Measurements from ENCODE around the gene PTPN14.
"Not testable (repeated sequence)": the region's sequence is repeated elsewhere in the genome, so short reads cannot be mapped to it uniquely, and the experiment has no call there.

The PTPN14 gene

GRCh38 chr1:214510477-214510876, 40.9 kb downstream of the PTPN14 start:
- no peak for DNase-seq (ENCODE audit: low spot score)

DNA sequence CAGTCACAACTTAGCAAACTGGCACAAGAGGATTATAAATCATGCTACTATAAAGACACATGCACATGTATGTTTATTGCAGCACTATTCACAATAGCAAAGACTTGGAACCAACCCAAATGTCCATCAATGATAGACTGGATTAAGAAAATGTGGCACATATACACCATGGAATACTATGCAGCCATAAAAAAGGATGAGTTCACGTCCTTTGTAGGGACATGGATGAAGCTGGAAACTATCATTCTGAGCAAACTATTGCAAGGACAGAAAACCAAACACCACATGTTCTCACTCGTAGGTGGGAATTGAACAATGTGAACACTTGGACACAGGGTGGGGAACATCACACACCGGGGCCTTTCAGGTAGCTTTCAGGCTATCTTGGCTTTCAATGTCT, 41.8 kb downstream of the PTPN14 start:
- DNase-seq (ENCODE audit: low spot score), result not testable (repeated sequence)

- DNase-seq (ENCODE audit: low spot score), result no peak
These were observed 44.4 kb downstream of the PTPN14 start for GRCh38 chr1:214506972-214507431.

DNA sequence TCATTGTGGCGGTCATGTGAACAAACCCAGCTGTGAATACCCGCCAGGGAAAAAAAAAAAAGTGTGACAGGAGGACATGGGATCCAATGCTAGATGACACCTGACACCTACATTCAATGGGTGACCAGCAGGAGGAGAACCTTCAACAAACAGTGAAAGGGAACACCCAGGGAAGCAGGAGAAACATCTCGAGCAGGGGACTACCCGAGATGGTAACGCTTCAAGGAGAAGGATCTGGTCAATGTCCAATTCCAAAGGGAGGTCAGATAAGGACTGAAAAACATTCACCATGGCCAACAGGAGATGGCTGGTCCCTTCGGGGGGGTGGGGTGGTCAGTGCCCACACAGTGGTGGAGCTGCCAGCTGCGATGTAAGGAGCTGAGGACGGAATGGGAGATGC, 46.3 kb downstream of the PTPN14 start:
- no peak for DNase-seq (ENCODE audit: low spot score)

DNA sequence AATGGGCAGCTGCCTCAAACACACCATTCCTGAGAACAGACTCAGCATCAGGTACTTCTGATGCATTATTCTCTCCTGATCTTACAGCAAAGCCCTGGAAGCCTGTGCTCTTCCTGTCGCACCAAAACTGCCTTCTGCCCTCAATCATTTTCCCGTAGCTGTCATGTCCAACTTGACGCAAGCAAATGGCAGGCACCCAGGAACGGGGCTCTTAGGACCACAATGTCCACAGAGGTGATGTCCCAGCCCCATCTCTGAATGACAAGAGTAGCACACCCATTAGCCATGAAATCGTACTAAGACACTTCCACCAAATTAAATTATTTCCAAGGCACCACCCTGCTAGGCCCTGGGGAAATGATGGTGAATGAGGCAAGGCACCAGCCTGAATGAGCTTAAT, 47.1 kb downstream of the PTPN14 start:
- DNase-seq (ENCODE audit: low spot score), result no peak

DNA sequence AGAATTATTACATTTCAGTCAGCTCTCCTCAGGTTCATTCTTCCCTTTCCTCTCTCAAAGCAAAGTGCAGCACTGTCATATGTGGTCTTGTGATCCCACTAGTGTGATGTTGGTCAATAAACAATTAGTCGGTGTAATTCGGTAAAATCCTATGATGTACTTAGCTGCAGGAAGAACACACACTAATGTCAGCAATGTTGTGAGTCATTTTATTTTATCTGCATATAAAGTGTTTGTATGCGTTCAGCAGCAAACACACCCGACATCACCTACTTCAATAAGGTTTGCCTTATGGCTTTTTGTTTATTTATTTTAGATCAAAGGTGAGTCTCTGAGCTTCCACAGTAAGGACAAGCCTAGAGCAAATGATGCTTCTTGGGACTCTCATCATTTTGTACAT, 47.8 kb downstream of the PTPN14 start:
- DNase-seq (ENCODE audit: low spot score), result no peak

GRCh38 chr1:214500340-214501055, 50.9 kb downstream of the PTPN14 start:
- no peak for DNase-seq (ENCODE audit: low spot score)

GRCh38 chr1:214499732-214500131, 51.7 kb downstream of the PTPN14 start:
- DNase-seq (ENCODE audit: low spot score), result no peak

DNA sequence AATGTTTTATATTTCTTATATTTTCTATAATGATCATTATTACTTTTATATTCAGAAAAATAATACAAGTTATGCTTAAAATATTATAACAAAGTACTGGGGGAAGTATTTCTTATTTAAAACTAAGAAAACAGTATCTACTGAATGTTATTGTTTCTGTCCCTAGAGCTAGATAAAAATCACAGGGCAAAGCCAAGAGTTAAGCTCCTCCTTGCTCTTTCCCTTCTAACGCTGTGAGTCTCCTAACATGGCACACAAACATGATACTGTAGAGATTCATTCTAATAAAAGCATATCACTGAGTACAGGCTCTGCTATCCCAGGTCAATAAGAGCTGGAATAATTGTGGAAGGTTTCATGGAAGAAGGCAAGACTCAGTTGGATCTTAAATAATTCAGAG, 53.4 kb downstream of the PTPN14 start:
- DNase-seq (ENCODE audit: low spot score), result no peak

DNA sequence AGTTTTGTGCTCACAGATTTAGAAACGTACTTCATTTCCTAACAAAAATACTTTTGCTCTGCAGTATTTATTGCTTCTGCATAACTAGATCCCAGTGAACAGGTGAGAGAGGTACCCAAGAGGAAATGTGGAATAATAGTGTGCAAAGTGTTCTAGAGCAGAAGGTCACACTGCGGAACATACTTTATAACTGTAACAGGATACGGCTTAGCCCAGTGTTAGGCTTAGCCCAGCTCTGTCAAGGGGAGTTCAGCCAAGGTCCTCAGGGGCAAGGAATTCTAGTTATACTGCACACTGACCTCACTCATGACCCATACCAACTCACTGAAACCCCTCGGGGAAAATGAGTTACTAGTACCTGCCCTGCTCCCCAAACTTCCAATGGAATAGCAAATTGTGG, 55.3 kb downstream of the PTPN14 start:
- DNase-seq (ENCODE audit: low spot score), result no peak

DNA sequence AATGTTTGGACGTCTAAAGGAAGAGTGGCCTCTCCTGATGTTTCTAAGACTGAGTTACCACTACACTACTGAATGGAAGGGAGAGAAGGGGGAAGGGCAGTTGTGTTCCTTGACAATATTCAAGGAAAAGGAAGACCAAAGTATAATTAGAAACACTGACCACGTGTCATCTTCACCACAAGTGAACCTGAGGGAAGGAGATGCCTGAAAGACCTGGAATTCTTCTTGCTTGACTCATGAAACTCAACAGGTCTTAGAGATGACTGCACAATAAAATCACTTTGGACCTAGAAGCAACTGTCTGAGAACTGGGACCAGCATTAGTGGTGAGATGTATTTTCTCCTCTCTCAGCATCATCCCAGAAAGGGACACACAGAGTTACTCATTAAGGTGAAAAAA, 56.7 kb downstream of the PTPN14 start:
- no peak for DNase-seq (ENCODE audit: low spot score)

DNA sequence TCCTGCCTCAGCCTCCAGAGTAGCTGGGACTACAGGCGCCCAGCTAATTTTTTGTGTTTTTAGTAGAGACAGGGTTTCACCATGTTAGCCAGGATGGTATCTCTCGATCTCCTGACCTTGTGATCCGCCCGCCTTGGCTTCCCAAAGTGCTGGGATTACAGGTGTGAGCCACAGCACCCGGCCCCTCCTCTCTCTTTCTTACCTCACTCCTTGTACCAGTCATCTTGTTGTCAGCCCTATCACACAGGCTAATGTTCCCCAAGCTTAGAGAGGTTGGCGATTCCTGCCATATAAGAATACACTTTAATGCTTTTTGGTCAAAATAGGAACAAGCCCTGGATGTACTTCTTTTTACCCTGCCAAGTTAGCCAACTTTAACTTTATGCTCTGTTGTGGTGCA, 57.2 kb downstream of the PTPN14 start:
- DNase-seq (ENCODE audit: low spot score), result not testable (repeated sequence)

- DNase-seq (ENCODE audit: low spot score), result no peak
These were observed 58.1 kb downstream of the PTPN14 start for GRCh38 chr1:214493126-214493796.

DNA sequence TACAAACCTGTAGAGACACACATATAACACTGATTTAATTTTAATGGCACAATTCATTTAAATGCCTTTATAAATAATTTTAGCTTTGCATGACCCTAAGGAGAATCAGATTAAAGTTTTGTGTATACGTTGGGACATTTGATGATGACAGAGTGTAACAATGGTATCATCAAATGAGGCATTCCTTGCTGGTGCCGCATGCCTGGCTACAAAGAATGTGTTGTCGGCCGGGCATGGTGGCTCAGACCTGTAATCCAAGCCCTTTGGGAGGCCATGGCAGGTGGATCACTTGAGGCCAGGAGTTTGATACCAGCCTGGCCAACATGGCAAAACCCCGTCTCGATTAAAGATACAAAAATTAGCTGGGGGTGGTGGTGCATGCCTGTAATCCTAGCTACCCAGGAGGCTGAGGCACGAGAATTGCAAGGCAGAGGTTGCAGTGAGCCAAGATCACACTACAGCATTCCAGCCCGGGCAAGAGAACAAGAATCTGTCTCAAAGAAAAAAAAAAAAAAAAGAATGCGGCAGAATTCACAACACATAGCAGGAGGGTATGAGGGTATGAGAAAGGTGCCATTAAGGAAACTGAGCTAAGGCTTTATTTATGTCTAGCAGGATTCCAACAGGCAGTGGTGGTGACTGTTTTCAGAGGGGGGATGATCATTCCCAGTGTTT, 58.9 kb downstream of the PTPN14 start:
- DNase-seq (ENCODE audit: low spot score), result no peak

GRCh38 chr1:214491468-214492146, 59.8 kb downstream of the PTPN14 start:
- no peak for DNase-seq (ENCODE audit: low spot score)

DNA sequence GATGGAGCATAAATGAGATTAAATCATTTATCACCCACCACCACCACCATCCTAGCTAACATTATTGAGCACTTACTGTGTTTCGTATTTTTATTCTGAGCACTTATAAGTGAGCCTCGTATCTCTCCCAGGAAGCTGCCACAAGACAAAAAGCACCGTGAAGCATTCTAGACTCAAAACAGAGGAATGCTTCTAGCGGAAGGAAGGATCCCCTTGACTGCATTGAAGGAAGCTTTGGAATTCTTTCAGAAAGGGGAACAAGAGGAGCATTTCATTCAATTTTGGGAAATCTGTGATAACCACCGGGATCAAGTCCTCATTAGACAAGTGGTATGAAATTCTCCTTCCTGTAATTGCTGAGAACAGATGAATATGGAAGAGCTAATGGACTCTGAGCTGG, 66.3 kb downstream of the PTPN14 start:
- no peak for DNase-seq (ENCODE audit: low spot score)

- DNase-seq (ENCODE audit: low spot score), result not testable (repeated sequence)
These were observed 68.2 kb downstream of the PTPN14 start for GRCh38 chr1:214483180-214483579.

DNA sequence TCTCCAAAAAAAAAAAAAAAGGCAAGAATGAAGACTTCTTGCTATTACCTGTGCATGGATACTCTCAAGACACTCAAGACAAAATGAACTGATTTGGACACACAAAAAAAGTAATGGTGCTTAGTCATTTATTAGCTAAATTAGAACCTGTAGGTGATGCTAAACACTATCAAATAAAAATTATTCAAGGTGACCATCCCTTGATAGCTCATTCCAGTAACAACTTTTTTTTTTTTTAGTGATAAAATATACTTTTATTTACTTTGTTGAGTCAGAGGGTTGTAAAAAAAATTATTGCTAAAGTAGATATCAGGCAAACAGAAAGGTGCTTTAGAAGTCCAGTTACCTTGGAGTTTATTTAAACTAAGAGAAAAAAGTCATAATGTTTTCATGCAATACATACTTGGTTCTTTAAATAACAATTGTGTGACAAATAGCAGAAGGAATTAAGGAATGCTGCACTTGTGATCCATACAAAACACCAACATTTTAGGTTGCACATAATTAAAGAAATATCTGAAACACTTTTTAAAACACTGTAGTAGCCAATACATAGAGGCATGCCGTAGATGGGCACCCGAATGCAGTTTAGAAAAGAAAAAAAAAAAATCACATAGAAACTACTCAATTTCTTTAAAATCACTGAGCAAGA, 69.3 kb downstream of the PTPN14 start:
- DNase-seq (ENCODE audit: low spot score), result not testable (repeated sequence)

DNA sequence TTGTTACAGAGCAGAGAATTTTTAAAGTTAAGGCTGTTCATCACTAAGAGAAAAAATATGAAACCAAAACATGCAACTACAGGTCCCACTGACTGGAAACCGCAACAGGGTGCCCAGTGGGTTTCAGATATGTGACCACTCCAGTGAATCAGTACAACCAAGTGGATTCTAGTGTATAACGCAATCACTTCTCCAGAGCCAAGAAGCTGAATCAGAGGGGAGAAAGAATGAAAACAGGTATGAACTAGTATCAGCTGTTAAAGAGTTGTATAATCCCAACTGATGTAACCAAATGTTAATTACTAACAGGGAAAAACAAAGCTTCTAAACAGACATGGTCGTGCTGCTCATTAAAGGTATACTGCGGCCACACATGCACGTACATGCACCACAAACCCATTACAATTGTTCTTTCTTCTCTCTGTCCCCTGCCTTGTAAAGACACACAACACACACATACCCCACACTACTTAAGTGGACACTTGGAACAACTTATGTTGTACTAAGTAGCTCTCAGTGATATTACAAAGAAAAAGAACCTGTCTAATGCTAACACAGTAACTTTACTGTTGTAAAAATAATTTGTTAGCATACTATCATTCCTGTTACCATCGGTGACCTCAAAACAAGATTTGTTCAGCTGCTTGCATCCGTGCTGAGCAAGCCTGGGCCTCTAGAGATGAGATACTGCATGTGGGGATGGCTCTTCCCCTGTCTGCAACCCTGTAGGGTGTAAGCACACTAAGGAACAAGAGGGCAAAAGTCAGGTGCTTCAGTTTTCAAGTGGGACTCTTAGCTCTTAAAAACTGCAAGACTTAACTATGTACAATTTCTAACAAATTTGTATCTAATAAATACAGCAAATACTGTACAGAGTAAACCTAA, 74.2 kb downstream of the PTPN14 start:
- no peak for DNase-seq (ENCODE audit: low spot score)

- DNase-seq (ENCODE audit: low spot score), result no peak
These were observed 75.0 kb downstream of the PTPN14 start for GRCh38 chr1:214476229-214476985.

Data from Ammon's horn (tissue), 1 donor.